SK-N-MC (cell line): ENCODE data around the gene VIPR2.

Experiments
- EZH2 ChIP-seq: fragments of 200-600 bp; sonication (generic); IDR thresholded peaks from one replicate; pipeline ENCODE4 v1.6.1; 2017; ENCODE audit warnings: antibody characterized with exemption
- FOXP2 ChIP-seq: optimal IDR thresholded peaks from 2 replicates; pipeline ENCODE3; 2011; ENCODE audit warnings: mild to moderate bottlenecking, moderate library complexity; ENCODE audit not compliant: insufficient read depth; ENCODE audit errors: extremely low read length, control extremely low read depth
- POLR2AphosphoS5 ChIP-seq: IDR thresholded peaks from 2 replicates; pipeline ENCODE4 v1.6.1; 2012; ENCODE audit warnings: mild to moderate bottlenecking, low read depth, low read length, borderline replicate concordance

GRCh38 chr7:159112136-159113011 lies 32.3 kb downstream of the VIPR2 start:
- TF ChIP-seq EZH2: no peak
- no peak for TF ChIP-seq POLR2AphosphoS5
- no peak for TF ChIP-seq FOXP2
